ENCODE results near the gene STOX2. TPM values are rescaled to one million over a fixed set of nuclear protein-coding genes. Genes with fewer than 3 reads are reported as not detected.

The STOX2 gene
- total RNA-seq, 2 donors from 2014 or later: 0.89 to 2.5 TPM

- intact Hi-C loops (cut with DNase I): no loop called here
- no peaks in the 10 kb centered on the region for H3K9me3 ChIP-seq
- no peak for TF ChIP-seq CTCF (IDR thresholded peaks at IDR 0.05)
- no peak overlapping the region for H3K27ac ChIP-seq
- no peaks in the 10 kb centered on the region for H3K36me3 ChIP-seq
- no peak overlapping the region for H3K9ac ChIP-seq (ENCODE audit: low read depth in 2 of 2, low read length in 2 of 2)
- H3K27me3 ChIP-seq: no peaks in the 10 kb centered on the region
- no peaks in the 10 kb centered on the region for H3K4me1 ChIP-seq
- DNase-seq: no peak
- H3K4me3 ChIP-seq: no peak overlapping the region
Observed at GRCh38 chr4:183924362-183925044, 19.4 kb downstream of the STOX2 start.

GRCh38 chr4:183926950-183927349 is 21.8 kb downstream of the STOX2 start:
- intact Hi-C loops (cut with DNase I): no loop called here
- no peak for DNase-seq

GRCh38 chr4:183932576-183932975 is 27.5 kb downstream of the STOX2 start:
- no peaks in the 10 kb centered on the region for H3K9me3 ChIP-seq
- H3K36me3 ChIP-seq: no peaks in the 10 kb centered on the region
- H3K27ac ChIP-seq: no peak overlapping the region
- H3K9ac ChIP-seq (ENCODE audit: low read depth in 2 of 2, low read length in 2 of 2): no peak overlapping the region
- H3K4me3 ChIP-seq: no peak overlapping the region
- TF ChIP-seq CTCF (IDR thresholded peaks at IDR 0.05): no peak
- no peak for DNase-seq
- H3K4me1 ChIP-seq: no peaks in the 10 kb centered on the region
- intact Hi-C loops (cut with DNase I): no loop called here
- H3K27me3 ChIP-seq: no peaks in the 10 kb centered on the region

More at GRCh38 chr4:183926950-183927349, 21.8 kb downstream of the STOX2 start:
- Histone ChIP-seq H3K27ac (no peak overlapping the region), H3K4me3 (no peak overlapping the region), H3K36me3 (no peaks in the 10 kb centered on the region), H3K9me3 (no peaks in the 10 kb centered on the region), H3K9ac (ENCODE audit: low read depth in 2 of 2, low read length in 2 of 2) (no peak overlapping the region), H3K27me3 (no peaks in the 10 kb centered on the region), H3K4me1 (no peaks in the 10 kb centered on the region)
- TF ChIP-seq CTCF (IDR thresholded peaks at IDR 0.05): no peak

GRCh38 chr4:183934761-183935160 is 29.7 kb downstream of the STOX2 start:
- no peak for TF ChIP-seq CTCF (IDR thresholded peaks at IDR 0.05)
- Histone ChIP-seq H3K27me3 (no peaks in the 10 kb centered on the region), H3K27ac (no peak overlapping the region), H3K36me3 (no peaks in the 10 kb centered on the region), H3K4me3 (no peak overlapping the region), H3K4me1 (no peaks in the 10 kb centered on the region), H3K9ac (ENCODE audit: low read depth in 2 of 2, low read length in 2 of 2) (no peak overlapping the region), H3K9me3 (no peaks in the 10 kb centered on the region)
- no peak for DNase-seq
- intact Hi-C loops (cut with DNase I): no loop called here

- TF ChIP-seq CTCF (IDR thresholded peaks at IDR 0.05): no peak
- no peaks in the 10 kb centered on the region for H3K4me1 ChIP-seq
- H3K27ac ChIP-seq: no peak overlapping the region
- H3K9me3 ChIP-seq: no peaks in the 10 kb centered on the region
- intact Hi-C loops (cut with DNase I): no loop called here
- H3K27me3 ChIP-seq: no peaks in the 10 kb centered on the region
- H3K4me3 ChIP-seq: no peak overlapping the region
- H3K36me3 ChIP-seq: no peaks in the 10 kb centered on the region
- H3K9ac ChIP-seq (ENCODE audit: low read depth in 2 of 2, low read length in 2 of 2): no peak overlapping the region
- no peak for DNase-seq
Observed at GRCh38 chr4:183935355-183936005, 30.4 kb downstream of the STOX2 start.

All from colonic mucosa (tissue), 4 donors.